Measurements from ENCODE around the gene BARHL1.

The BARHL1 gene

GRCh38 chr9:132594412-132594811 lies 12.0 kb downstream of the BARHL1 start:
- no peaks in the 10 kb centered on the region for H3K9me2 ChIP-seq (replicated peaks; ENCODE audit: insufficient read depth, low read length)
- no peak overlapping the region for H3K4me2 ChIP-seq (ENCODE audit: low read depth, low read length, poor library complexity, severe bottlenecking)
- H3K27me3 ChIP-seq (ENCODE audit: low read length), result no peaks in the 10 kb centered on the region
- no peak for TF ChIP-seq EZH2phosphoT487 (conservative IDR thresholded peaks at IDR 0.05; ENCODE audit: low read length)
- TF ChIP-seq CTCF (IDR thresholded peaks at IDR 0.05; ENCODE audit: insufficient read depth, low read length, poor library complexity, severe bottlenecking), result no peak
- no peak overlapping the region for H2AFZ ChIP-seq (ENCODE audit: low read depth, low read length, severe bottlenecking)
- H4K20me1 ChIP-seq (ENCODE audit: low read depth, low read length), result no peaks in the 10 kb centered on the region
- no peak overlapping the region for H3K9ac ChIP-seq (ENCODE audit: low read length)
- H3K4me3 ChIP-seq (ENCODE audit: insufficient read depth, low read length, poor library complexity, severe bottlenecking), result no peak overlapping the region
- no peaks in the 10 kb centered on the region for H3F3A ChIP-seq (ENCODE audit: insufficient read depth)
- no peak overlapping the region for H3K27ac ChIP-seq (ENCODE audit: low read depth, low read length)
- no peaks in the 10 kb centered on the region for H3K36me3 ChIP-seq (ENCODE audit: low read length)
- H3K9me3 ChIP-seq (ENCODE audit: insufficient read depth, low read length), result no peaks in the 10 kb centered on the region
- no peaks in the 10 kb centered on the region for H3K79me2 ChIP-seq (ENCODE audit: insufficient read depth, low read length)

- Histone ChIP-seq H3K36me3 (ENCODE audit: low read length) (no peaks in the 10 kb centered on the region), H3K27me3 (ENCODE audit: low read length) (no peaks in the 10 kb centered on the region), H3K9me3 (ENCODE audit: insufficient read depth, low read length) (no peaks in the 10 kb centered on the region), H4K20me1 (ENCODE audit: low read depth, low read length) (no peaks in the 10 kb centered on the region), H3K4me3 (ENCODE audit: insufficient read depth, low read length, poor library complexity, severe bottlenecking) (no peak overlapping the region), H3K79me2 (ENCODE audit: insufficient read depth, low read length) (no peaks in the 10 kb centered on the region), H3K9ac (ENCODE audit: low read length) (no peak overlapping the region), H3K9me2 (replicated peaks; ENCODE audit: insufficient read depth, low read length) (no peaks in the 10 kb centered on the region), H3K4me2 (ENCODE audit: low read depth, low read length, poor library complexity, severe bottlenecking) (no peak overlapping the region), H3K27ac (ENCODE audit: low read depth, low read length) (no peak overlapping the region), H2AFZ (ENCODE audit: low read depth, low read length, severe bottlenecking) (no peak overlapping the region), H3F3A (ENCODE audit: insufficient read depth) (no peaks in the 10 kb centered on the region)
- TF ChIP-seq EZH2phosphoT487 (conservative IDR thresholded peaks at IDR 0.05; ENCODE audit: low read length), result no peak
- no peak for TF ChIP-seq CTCF (IDR thresholded peaks at IDR 0.05; ENCODE audit: insufficient read depth, low read length, poor library complexity, severe bottlenecking)
Observed at GRCh38 chr9:132595319-132595718, 12.9 kb downstream of the BARHL1 start.

- Histone ChIP-seq H4K20me1 (ENCODE audit: low read depth, low read length) (no peaks in the 10 kb centered on the region), H3K27me3 (ENCODE audit: low read length) (no peaks in the 10 kb centered on the region), H3K9me2 (replicated peaks; ENCODE audit: insufficient read depth, low read length) (no peaks in the 10 kb centered on the region), H2AFZ (ENCODE audit: low read depth, low read length, severe bottlenecking) (no peak overlapping the region), H3K4me3 (ENCODE audit: insufficient read depth, low read length, poor library complexity, severe bottlenecking) (no peak overlapping the region), H3K9me3 (ENCODE audit: insufficient read depth, low read length) (no peaks in the 10 kb centered on the region), H3F3A (ENCODE audit: insufficient read depth) (no peaks in the 10 kb centered on the region), H3K79me2 (ENCODE audit: insufficient read depth, low read length) (no peaks in the 10 kb centered on the region), H3K36me3 (ENCODE audit: low read length) (no peaks in the 10 kb centered on the region), H3K27ac (ENCODE audit: low read depth, low read length) (no peak overlapping the region), H3K4me2 (ENCODE audit: low read depth, low read length, poor library complexity, severe bottlenecking) (no peak overlapping the region), H3K9ac (ENCODE audit: low read length) (no peak overlapping the region)
- TF ChIP-seq CTCF (IDR thresholded peaks at IDR 0.05; ENCODE audit: insufficient read depth, low read length, poor library complexity, severe bottlenecking) (no peak), EZH2phosphoT487 (conservative IDR thresholded peaks at IDR 0.05; ENCODE audit: low read length) (no peak)
Observed at GRCh38 chr9:132596200-132596599, 13.8 kb downstream of the BARHL1 start.

Measured in SU-DHL-6 (cell line).